Mesodermal cell (in vitro differentiated cells): ENCODE data around the gene ESM1.
"Not testable (repeated sequence)": the region's sequence is repeated elsewhere in the genome, so short reads cannot be mapped to it uniquely, and the experiment has no call there.

Experiments
- H3K27ac ChIP-seq: 2 replicates; pipeline ENCODE4 v1.7.0; 2013; ENCODE audit warnings: mild to moderate bottlenecking, low read depth, low read length, moderate library complexity; ENCODE audit not compliant: severe bottlenecking
- H3K36me3 ChIP-seq: 2 replicates; pipeline ENCODE4 v1.7.1; 2013; ENCODE audit warnings: mild to moderate bottlenecking, low read length, moderate library complexity; ENCODE audit not compliant: control insufficient read depth, insufficient read depth
- H3K4me1 ChIP-seq: one replicate; pipeline ENCODE4 v1.7.1; 2013; ENCODE audit warnings: mild to moderate bottlenecking, low read length; ENCODE audit not compliant: insufficient read depth, control insufficient read depth, poor library complexity, severe bottlenecking
- H3K4me3 ChIP-seq: 2 replicates; pipeline ENCODE4 v1.7.0; 2013; ENCODE audit warnings: low read length, control low read depth, mild to moderate bottlenecking; ENCODE audit not compliant: insufficient read depth, poor library complexity, severe bottlenecking; ENCODE audit errors: extremely low read depth
- H3K9me3 ChIP-seq: 2 replicates; pipeline ENCODE4 v1.7.1; 2013; ENCODE audit warnings: mild to moderate bottlenecking, low read length, moderate library complexity; ENCODE audit not compliant: control insufficient read depth
- WGBS, 2 experiments: methylation state at CpG; one replicate each; pipeline ENCODE4 v1.1.5; 2013; ENCODE audit warnings: missing lambda C conversion rate in 2 of 2; ENCODE audit not compliant: insufficient coverage in 2 of 2; 5-methylcytosine and 5-hydroxymethylcytosine counted together

ESM1 gene

GRCh38 chr5:55004729-55005128 lies 19.3 kb upstream of the ESM1 start:
- WGBS, 2 experiments = 82 to 89% methylated on average over 1 of the region's 1 CpG
- H3K27ac ChIP-seq = no peak overlapping the region
- H3K36me3 ChIP-seq = no peaks in the 10 kb centered on the region
- H3K4me3 ChIP-seq = no peak overlapping the region
- no peaks in the 10 kb centered on the region for H3K9me3 ChIP-seq
- H3K4me1 ChIP-seq = peaks cover 12% of the 10 kb centered on the region

GRCh38 chr5:55003432-55004065 lies 18.2 kb upstream of the ESM1 start:
- Histone ChIP-seq H3K9me3 (no peaks in the 10 kb centered on the region), H3K27ac (no peak overlapping the region), H3K36me3 (no peaks in the 10 kb centered on the region), H3K4me1 (peaks cover 12% of the 10 kb centered on the region), H3K4me3 (no peak overlapping the region)
- WGBS, 2 experiments = 100% methylated on average over 2 of the region's 4 CpGs; no CpG with 5 or more reads in 1 of the 2 experiments

GRCh38 chr5:55002166-55002565 lies 16.8 kb upstream of the ESM1 start:
- WGBS, 2 experiments = 100% methylated on average over 1 of the region's 2 CpGs
- not testable (repeated sequence) for H3K27ac ChIP-seq

GRCh38 chr5:54997081-54997480 lies 11.7 kb upstream of the ESM1 start:
- Histone ChIP-seq H3K36me3 (no peaks in the 10 kb centered on the region), H3K9me3 (no peaks in the 10 kb centered on the region), H3K4me3 (no peak overlapping the region), H3K27ac (peak overlapping the region; percentile 68), H3K4me1 (peaks cover 31% of the 10 kb centered on the region)
- 100% methylated on average over 1 of the region's 2 CpGs; no CpG with 5 or more reads in 1 of the 2 experiments for WGBS, 2 experiments

More at GRCh38 chr5:55002166-55002565, 16.8 kb upstream of the ESM1 start:
- not testable (repeated sequence) for H3K4me3 ChIP-seq, H3K9me3 ChIP-seq, H3K36me3 ChIP-seq
- peaks cover 15% of the 10 kb centered on the region for H3K4me1 ChIP-seq

- H3K4me3 ChIP-seq = no peak overlapping the region
- H3K9me3 ChIP-seq = no peaks in the 10 kb centered on the region
- peaks cover 31% of the 10 kb centered on the region for H3K4me1 ChIP-seq
- 82% methylated on average over 3 of the region's 5 CpGs; no CpG with 5 or more reads in 1 of the 2 experiments for WGBS, 2 experiments
- peak overlapping the region; percentile 68 for H3K27ac ChIP-seq
- no peaks in the 10 kb centered on the region for H3K36me3 ChIP-seq
These were observed 11.1 kb upstream of the ESM1 start for GRCh38 chr5:54996466-54996865.

GRCh38 chr5:54995168-54995567 lies 9.8 kb upstream of the ESM1 start:
- 100% methylated on average over 1 of the region's 3 CpGs; no CpG with 5 or more reads in 1 of the 2 experiments for WGBS, 2 experiments
- Histone ChIP-seq H3K9me3 (no peaks in the 10 kb centered on the region), H3K4me3 (no peak overlapping the region), H3K4me1 (peaks cover 36% of the 10 kb centered on the region), H3K27ac (no peak overlapping the region), H3K36me3 (no peaks in the 10 kb centered on the region)

GRCh38 chr5:54994628-54995027 lies 9.2 kb upstream of the ESM1 start:
- WGBS, 2 experiments = no CpG with 5 or more reads among the region's 2 CpGs
- Histone ChIP-seq H3K4me1 (peaks cover 41% of the 10 kb centered on the region), H3K9me3 (no peaks in the 10 kb centered on the region), H3K4me3 (no peak overlapping the region), H3K27ac (no peak overlapping the region), H3K36me3 (no peaks in the 10 kb centered on the region)

GRCh38 chr5:54993318-54993717 lies 7.9 kb upstream of the ESM1 start:
- no peak overlapping the region for H3K4me3 ChIP-seq

GRCh38 chr5:54991416-54991815 lies 6.0 kb upstream of the ESM1 start:
- Histone ChIP-seq H3K4me1 (peaks cover 36% of the 10 kb centered on the region), H3K27ac (peak overlapping the region; percentile 7), H3K4me3 (no peak overlapping the region), H3K9me3 (no peaks in the 10 kb centered on the region), H3K36me3 (no peaks in the 10 kb centered on the region)
- WGBS, 2 experiments = 80 to 88% methylated on average over 1 of the region's 3 CpGs

More at GRCh38 chr5:54993318-54993717, 7.9 kb upstream of the ESM1 start:
- Histone ChIP-seq H3K9me3 (no peaks in the 10 kb centered on the region), H3K36me3 (no peaks in the 10 kb centered on the region), H3K27ac (peak overlapping the region; percentile 37), H3K4me1 (peaks cover 42% of the 10 kb centered on the region)
- 33 to 43% methylated on average over 1 of the region's 2 CpGs for WGBS, 2 experiments

- peaks cover 35% of the 10 kb centered on the region for H3K4me1 ChIP-seq
- H3K27ac ChIP-seq = peak overlapping the region; percentile 7
- H3K9me3 ChIP-seq = no peaks in the 10 kb centered on the region
- H3K36me3 ChIP-seq = no peaks in the 10 kb centered on the region
- 60% methylated on average over 1 of the region's 1 CpG; no CpG with 5 or more reads in 1 of the 2 experiments for WGBS, 2 experiments
- H3K4me3 ChIP-seq = no peak overlapping the region
These were observed 5.5 kb upstream of the ESM1 start for GRCh38 chr5:54990841-54991258.

GRCh38 chr5:54988817-54989216 lies 3.4 kb upstream of the ESM1 start:
- peaks cover 33% of the 10 kb centered on the region for H3K4me1 ChIP-seq
- no peak overlapping the region for H3K27ac ChIP-seq
- 50 to 100% methylated on average over 1 of the region's 2 CpGs for WGBS, 2 experiments
- H3K36me3 ChIP-seq = no peaks in the 10 kb centered on the region
- no peaks in the 10 kb centered on the region for H3K9me3 ChIP-seq
- H3K4me3 ChIP-seq = no peak overlapping the region
